Stimulated activated CD4-positive, alpha-beta T cell treated with anti-CD3 and anti-CD28 coated beads, TNF-alpha, amount 100 ng/mL, for 4 hours (primary cell): Measurements from ENCODE around the gene ZDHHC20.
A peak's percentile ranks its signal among the peaks of the same experiment; 100 is the strongest.

Experiments used
- DNase-seq, 3 experiments: peaks; one replicate each; pipeline ENCODE4 v3.0.0-alpha.2; 2020; ENCODE audit warnings: low read depth in 3 of 3

The ZDHHC20 gene

GRCh38 chr13:21458813-21459701 is at the start of gene ZDHHC20:
Gene ZDHHC20, minus strand, starts transcription at chr13:21459303. Its CDS starts 132 bp downstream, at chr13:21459171.
- DNase-seq = peak; percentile 80 to 92 (median 82)

DNA sequence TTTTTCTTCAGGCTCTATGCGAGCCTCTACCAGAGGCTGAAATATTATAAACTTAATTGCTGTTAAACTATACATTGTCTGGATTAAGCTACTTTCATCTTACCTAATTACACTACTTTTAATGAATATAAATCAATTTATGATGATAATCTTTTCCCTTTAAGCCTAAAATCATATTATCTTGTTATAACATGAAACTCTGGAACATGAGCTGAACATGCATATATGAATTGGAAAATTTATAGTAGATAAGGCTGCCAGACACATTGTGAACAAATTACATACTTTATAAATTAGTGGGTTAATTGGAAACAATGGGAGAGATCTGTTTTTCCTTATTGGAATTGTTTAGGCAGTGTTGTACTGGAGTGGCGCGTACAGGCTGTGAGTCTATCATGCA is 45.3 kb upstream of the ZDHHC20 start:
- no peak for DNase-seq

DNA sequence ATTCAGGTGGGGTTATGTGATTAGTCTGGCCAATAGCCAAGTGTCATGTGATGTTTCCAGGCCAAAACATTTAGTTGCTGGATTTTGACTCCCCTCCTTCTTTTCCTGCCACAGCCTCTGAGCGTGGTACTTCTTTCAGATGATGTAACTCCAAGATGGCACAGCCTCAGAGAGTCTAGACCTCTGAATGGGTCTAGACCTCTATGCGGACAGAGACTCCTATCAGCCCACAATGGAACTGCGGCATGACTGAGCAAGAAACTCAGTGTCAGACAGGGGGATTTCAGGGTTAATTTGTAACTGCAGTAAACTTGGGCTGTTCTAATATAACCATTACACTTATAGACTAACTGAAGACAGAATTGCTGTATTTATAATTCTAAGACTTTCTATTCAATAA is 42.6 kb upstream of the ZDHHC20 start:
- DNase-seq = no peak

GRCh38 chr13:21486322-21486721 is 27.2 kb upstream of the ZDHHC20 start:
- DNase-seq = no peak

DNA sequence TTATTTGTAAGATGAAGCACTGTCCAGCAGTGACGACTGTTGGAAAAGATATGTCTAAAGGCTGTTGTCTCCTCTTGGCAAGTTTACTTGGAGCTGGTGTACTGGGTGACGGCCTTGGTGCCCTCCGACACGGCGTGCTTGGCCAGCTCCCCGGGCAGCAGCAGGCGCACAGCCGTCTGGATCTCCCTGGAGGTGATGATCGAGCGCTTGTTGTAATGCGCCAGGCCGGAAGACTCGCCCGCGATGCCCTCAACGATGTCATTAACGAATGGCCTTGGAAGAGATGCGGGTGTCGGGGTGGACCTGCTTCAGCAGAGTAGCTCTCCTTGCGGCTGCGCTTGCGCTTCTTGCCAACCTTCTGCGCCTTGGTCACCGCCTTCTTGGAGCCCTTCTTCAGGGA is 24.6 kb upstream of the ZDHHC20 start:
- DNase-seq = no peak

DNA sequence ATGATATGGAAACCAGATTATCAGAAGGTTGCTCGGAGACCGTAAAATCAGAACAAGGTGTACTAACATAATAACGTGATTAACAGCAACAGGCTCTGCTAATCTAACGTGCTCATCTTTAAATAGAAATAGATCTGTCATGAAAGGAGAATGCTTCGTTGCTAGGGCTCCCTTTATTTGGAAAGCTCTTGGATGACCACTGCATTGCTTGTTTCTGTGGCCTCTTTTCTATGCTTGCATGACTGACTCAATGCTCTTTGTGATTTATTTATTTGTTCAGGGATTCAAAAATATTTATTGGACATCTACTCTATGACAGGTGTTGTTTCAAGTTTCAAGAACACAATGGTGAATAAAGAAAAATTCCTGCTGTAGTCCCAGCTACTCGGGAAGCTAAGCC is 22.3 kb upstream of the ZDHHC20 start:
- DNase-seq = no peak

- DNase-seq = peak in 1 of 3 experiments; percentile 34
These were observed 20.0 kb upstream of the ZDHHC20 start for GRCh38 chr13:21478881-21479808.

- peak; percentile 52 to 61 (median 58) for DNase-seq
These were observed 17.9 kb upstream of the ZDHHC20 start for GRCh38 chr13:21476893-21477472.

DNA sequence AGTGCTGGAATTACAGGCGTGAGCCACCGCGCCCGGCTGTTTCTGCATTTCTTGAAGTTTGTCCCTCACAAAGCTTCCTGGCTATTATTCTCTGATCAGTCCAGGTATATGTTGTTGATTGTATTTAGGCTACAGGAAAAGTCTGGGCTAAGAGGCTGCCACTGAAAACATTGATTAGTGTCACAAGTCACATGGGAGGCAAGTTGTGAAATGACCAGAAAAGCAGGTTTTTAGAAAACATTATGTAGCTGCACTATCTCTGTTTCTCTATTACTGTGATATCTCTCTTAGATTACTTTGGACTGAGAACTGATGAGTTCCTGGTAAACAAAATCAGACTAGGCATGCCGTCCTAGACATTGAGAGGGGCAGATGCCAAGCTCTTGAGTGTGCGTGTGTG is 16.0 kb upstream of the ZDHHC20 start:
- DNase-seq = no peak

GRCh38 chr13:21470785-21471184 is 11.7 kb upstream of the ZDHHC20 start:
- DNase-seq = no peak

- DNase-seq = no peak
These were observed 7.4 kb upstream of the ZDHHC20 start for GRCh38 chr13:21466527-21466926.

- DNase-seq = no peak
These were observed 6.6 kb upstream of the ZDHHC20 start for GRCh38 chr13:21465710-21466160.

- DNase-seq = no peak
These were observed 4.3 kb upstream of the ZDHHC20 start for GRCh38 chr13:21463424-21463823.

GRCh38 chr13:21461131-21461530 is 2.0 kb upstream of the ZDHHC20 start:
- DNase-seq = no peak

- DNase-seq = no peak
These were observed 671 bp downstream of the ZDHHC20 start for GRCh38 chr13:21458451-21458812.

- no peak for DNase-seq
These were observed 5.6 kb downstream of the ZDHHC20 start for GRCh38 chr13:21453387-21454081.

DNA sequence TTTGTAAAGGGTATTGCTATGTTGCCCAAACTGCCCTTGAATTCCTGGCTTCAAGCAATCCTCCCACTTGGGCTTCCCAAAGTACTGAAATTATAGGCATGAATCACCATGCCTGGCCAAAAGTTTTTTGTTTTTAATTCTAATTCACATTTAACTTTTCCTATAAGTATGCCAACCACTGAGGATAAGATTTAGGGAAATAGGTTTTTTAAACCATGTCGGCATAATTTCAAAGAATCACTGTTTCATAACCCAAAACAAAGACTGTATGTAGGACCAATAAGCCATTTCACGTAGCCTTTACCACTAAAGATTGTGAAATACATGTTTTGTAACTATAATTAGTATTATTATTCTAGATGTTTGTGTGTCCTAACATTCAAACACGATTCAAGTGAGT is 8.2 kb downstream of the ZDHHC20 start:
- no peak for DNase-seq

GRCh38 chr13:21446656-21447055 is 12.4 kb downstream of the ZDHHC20 start:
- DNase-seq = no peak

GRCh38 chr13:21445759-21446158 is 13.3 kb downstream of the ZDHHC20 start:
- DNase-seq = no peak

- DNase-seq = no peak
These were observed 15.9 kb downstream of the ZDHHC20 start for GRCh38 chr13:21443171-21443570.

DNA sequence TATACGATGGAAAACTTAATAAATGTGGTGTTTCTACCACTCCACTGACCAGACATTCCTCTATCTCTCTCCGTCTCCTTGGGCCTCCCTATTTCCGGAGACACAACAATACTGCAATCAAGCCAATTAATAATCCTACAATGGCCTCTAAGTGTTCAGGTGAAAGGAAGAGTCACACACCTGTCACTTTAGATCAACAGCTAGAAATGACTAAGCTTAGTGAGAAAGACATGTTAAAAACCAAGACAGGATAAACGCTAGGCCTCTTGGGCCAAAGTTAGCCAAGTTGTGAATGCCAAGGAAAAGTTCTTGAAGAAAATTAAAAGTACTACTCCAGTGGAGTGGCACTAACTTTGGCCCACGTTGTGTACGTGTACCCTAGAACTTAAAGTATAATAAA is 22.5 kb downstream of the ZDHHC20 start:
- DNase-seq = no peak
